MV-4-11 (cell line): ENCODE measurements around the gene ARHGEF10L.
"Not testable (repeated sequence)": the region's sequence is repeated elsewhere in the genome, so short reads cannot be mapped to it uniquely, and the experiment has no call there.

Experiments used
- DNase-seq: peaks from one replicate; lab custom pipeline; 2025; lab: John Stamatoyannopoulos, UW

Gene ARHGEF10L, protein sequence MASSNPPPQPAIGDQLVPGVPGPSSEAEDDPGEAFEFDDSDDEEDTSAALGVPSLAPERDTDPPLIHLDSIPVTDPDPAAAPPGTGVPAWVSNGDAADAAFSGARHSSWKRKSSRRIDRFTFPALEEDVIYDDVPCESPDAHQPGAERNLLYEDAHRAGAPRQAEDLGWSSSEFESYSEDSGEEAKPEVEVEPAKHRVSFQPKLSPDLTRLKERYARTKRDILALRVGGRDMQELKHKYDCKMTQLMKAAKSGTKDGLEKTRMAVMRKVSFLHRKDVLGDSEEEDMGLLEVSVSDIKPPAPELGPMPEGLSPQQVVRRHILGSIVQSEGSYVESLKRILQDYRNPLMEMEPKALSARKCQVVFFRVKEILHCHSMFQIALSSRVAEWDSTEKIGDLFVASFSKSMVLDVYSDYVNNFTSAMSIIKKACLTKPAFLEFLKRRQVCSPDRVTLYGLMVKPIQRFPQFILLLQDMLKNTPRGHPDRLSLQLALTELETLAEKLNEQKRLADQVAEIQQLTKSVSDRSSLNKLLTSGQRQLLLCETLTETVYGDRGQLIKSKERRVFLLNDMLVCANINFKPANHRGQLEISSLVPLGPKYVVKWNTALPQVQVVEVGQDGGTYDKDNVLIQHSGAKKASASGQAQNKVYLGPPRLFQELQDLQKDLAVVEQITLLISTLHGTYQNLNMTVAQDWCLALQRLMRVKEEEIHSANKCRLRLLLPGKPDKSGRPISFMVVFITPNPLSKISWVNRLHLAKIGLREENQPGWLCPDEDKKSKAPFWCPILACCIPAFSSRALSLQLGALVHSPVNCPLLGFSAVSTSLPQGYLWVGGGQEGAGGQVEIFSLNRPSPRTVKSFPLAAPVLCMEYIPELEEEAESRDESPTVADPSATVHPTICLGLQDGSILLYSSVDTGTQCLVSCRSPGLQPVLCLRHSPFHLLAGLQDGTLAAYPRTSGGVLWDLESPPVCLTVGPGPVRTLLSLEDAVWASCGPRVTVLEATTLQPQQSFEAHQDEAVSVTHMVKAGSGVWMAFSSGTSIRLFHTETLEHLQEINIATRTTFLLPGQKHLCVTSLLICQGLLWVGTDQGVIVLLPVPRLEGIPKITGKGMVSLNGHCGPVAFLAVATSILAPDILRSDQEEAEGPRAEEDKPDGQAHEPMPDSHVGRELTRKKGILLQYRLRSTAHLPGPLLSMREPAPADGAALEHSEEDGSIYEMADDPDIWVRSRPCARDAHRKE (N-terminal part only)

GRCh38 chr1:17539477-17540254 is at the start of gene ARHGEF10L:
ARHGEF10L (plus strand) TSS chr1:17539698; CDS start chr1:17580596, 40,898 bp downstream.
- DNase-seq: no peak

DNA sequence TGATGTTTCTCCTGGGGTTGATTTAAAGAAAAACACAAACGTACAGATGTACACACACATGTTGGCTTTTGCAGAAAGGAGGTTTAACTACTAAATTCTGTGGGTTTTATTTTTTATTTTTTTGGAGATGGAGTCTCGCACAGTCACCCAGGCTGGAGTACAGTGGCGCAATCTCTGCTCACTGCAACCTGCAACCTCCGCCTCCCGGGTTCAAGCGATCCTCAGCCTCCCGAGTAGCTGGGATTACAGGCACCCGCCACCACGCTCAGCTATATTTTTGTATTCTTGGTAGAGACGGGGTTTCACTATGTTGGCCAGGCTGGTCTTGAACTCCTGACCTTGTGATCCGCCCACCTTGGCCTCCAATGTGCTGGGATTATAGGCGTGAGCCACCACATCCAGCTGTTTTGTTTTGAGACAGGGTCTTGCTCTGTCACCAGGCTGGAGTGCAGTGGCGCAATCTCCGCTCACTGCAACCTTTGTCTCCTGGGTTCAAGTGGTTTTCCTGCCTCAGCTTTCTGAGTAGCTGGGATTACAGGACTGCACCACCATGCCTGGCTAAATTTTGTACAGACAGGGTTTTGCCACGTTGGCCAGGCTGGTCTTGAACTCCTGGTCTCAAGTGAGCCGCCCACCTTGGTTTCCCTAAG is 49.6 kb upstream of the ARHGEF10L start:
- not testable (repeated sequence) for DNase-seq

- DNase-seq: not testable (repeated sequence)
These were observed 48.8 kb upstream of the ARHGEF10L start for GRCh38 chr1:17490667-17491066.

DNA sequence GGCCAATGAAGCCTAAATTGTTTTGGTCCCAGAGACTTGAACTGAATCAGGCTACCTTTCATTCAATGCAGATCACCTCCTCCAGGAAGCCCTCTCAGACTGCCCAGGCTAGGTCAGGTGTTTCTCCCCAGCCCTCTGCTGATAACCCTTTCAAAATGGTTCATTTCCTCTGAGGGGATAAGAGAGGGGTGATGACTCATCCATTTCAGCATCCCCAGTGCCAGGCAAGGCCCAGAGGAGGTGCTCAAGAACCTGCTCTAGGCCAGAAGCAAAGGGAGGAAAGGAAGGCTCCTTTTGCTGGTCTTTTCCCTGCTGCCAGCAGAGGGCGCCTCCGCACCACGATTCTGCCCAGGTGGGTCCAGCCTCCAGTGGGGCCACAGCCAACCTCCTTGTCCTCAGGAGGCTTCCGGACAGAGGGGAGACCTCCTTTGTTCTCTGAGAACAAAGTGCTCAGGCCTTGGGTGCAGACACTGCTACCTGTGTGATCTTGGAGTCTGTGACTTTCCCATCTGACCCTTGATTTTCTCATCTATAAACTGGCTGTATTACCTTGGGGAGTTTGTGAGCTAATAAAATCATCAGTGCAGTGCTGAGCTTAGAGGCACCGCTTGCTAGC is 45.3 kb upstream of the ARHGEF10L start:
- peak; percentile 63 for DNase-seq

DNA sequence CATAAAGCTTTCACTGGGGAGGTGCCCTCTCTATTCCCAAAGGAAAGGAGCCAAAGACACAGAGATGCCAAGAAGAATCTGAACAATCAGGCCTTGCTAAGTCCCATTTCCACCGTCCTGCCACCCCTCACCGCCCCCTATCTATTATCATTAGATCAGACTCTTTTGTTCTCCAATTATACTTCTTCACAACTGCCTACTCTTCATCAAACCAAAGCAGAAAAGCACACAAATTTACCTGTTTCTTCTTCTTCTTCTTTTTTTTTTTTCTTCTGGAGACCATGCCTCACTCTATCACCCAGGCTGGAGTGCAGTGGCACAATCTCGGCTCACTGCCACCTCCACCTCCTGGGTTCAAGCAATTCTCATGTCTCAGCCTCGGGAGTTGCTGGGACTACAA is 43.1 kb upstream of the ARHGEF10L start:
- DNase-seq: no peak

DNA sequence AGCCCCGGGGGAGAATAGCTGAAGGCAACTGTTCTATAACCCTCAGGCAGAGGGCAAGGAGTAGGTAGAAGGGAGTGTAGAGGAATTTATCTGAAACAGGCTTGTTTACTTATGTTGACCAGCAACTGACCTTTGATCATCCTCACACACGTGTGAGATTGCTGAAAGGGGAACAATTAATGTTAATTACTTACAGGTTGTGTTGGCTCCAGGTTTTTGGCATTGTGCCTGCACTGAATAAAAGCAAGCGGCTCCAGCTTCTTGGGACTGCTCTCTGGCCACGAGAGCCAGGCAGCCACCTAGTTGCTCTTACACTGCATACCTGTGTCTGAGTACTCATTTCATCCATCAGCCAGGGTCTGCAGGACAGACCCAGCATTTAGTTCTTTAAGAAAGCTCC is 41.3 kb upstream of the ARHGEF10L start:
- no peak for DNase-seq

- DNase-seq: peak; percentile 67
These were observed 37.1 kb upstream of the ARHGEF10L start for GRCh38 chr1:17502326-17502778.

DNA sequence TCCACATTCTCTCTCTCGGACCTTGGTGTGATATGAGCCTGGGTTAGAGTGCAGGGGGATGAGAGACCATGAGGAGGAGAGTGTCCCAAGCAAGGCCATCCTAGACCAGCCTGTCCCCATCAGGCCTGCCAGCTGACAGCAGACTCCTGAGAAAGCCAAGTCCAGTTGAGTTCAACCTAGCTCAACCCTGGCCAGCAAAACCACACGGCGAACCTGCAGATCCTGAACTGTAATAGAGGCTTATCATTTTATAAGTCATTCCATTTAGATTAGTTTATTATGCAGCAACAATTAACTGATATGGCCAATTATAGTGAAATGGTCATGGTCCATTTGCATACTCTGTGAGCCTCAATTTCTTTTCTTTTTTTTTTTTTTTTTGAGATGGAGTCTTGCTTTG is 36.4 kb upstream of the ARHGEF10L start:
- no peak for DNase-seq

GRCh38 chr1:17507200-17507599 is 32.3 kb upstream of the ARHGEF10L start:
- not testable (repeated sequence) for DNase-seq

- DNase-seq: no peak
These were observed 31.6 kb upstream of the ARHGEF10L start for GRCh38 chr1:17507915-17508314.

DNA sequence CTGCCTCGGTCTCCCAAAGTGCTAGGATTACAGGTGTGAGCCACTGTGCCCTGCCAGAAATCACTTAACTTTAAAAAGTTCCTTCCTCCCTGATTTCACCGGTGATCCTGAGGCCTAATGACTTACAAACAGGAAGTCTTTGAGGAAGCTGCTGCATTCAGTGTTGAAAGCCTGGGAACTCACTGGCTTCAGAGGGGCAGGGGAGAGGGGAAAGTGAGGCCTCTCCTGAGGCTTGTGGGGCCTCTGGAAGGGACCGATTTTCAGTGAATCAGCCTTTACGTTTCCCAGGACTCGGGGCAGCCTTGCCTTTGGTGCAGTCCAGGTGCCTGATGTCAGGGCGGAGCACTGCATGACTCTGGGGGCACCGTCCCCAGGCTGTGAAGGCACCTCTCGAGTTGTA is 30.1 kb upstream of the ARHGEF10L start:
- no peak for DNase-seq

DNA sequence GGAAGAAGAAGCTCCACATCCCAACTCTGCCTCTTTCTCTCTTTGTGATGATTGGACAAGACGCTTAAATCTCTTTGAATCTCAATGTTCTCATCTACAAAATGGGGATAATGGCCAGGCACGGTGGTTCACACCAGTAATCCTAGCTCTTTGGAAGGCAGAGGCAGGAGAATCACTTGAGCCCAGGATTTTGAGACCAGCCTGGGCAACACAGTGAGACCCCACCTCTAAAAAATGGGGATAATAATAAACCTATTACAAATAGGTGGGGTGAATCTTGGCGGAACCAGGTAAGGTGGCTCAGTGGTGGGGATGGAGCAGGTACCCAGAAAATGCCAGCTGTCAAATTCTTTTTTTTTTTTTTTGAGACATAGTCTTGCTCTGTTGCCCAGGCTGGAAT is 29.4 kb upstream of the ARHGEF10L start:
- no peak for DNase-seq

GRCh38 chr1:17511188-17511587 is 28.3 kb upstream of the ARHGEF10L start:
- DNase-seq: no peak

GRCh38 chr1:17513131-17513530 is 26.4 kb upstream of the ARHGEF10L start:
- no peak for DNase-seq

DNA sequence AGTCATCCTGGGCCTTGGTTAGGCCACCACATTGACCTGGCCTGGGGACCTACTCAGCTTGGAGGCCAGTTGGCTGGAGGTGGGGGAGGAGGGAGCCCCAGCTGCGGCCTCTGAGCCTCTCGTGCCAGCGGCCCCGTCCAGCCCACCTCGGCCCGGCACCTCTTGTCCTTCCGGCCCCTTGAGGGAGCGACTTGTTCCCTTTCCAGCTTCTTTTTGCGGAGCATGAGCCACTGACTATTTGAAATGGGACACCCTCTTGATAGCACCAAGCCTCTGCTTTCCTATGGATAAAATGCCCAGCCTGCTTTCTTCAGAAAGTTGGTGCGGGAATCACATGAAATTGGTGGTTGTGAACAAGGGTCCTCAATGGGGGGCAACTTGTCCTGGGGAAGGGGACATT is 24.7 kb upstream of the ARHGEF10L start:
- no peak for DNase-seq

- peak; percentile 2 for DNase-seq
These were observed 23.6 kb upstream of the ARHGEF10L start for GRCh38 chr1:17515902-17516301.

- DNase-seq: no peak
These were observed 22.9 kb upstream of the ARHGEF10L start for GRCh38 chr1:17516303-17517214.

DNA sequence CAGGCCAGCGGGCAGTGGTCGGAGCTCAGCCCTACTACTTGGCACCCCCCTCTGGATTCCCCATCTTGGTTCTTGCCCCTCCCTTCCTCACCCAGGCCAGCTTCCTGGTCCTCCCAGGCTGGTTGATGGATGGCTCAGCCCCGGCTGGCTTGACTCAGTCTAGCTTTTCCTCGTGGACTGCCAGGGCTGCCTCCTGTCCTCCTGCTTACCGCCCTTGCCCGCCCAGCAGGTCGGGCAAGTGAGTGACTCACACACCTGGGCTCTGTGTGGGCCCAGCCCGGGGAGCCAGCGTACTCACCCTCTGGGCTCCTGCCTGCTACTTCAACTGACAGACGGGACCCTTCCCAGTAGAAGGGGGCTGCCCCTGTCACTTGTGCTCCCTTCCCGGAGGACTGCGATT is 19.5 kb upstream of the ARHGEF10L start:
- no peak for DNase-seq
